WTC11 (cell line): ENCODE results near the gene ARHGAP15. TPM values are rescaled to one million over a fixed set of nuclear protein-coding genes. Genes with fewer than 3 reads are reported as not detected.

ENCODE experiments used
- ATAC-seq: fragments of 200-7000 bp; cut with Tn5 transposase; 2 replicates; pipeline ENCODE4 v1.10.0; 2021; ENCODE audit warnings: mild to moderate bottlenecking, moderate library complexity
- CTCF ChIA-PET: fragments of 300-600 bp; sonication (Branson Sonifier 250); formaldehyde crosslinking; loops from one replicate; lab custom pipeline; 2021; ENCODE audit warnings: antibody characterized with exemption; lab: Charles Lee
- POLR2A ChIA-PET: fragments of 350-600 bp; sonication (Branson Sonifier 250); formaldehyde crosslinking; loops from one replicate; lab custom pipeline; 2021; ENCODE audit warnings: antibody characterized with exemption; lab: Charles Lee
- DNase-seq: peaks from one replicate; pipeline ENCODE4 v3.0.0; 2021; ENCODE audit warnings: low spot score
- H3K27ac Mint-ChIP-seq: 2 replicates; pipeline ENCODE4 v1.8.0; 2021; ENCODE audit warnings: mixed read lengths
- H3K27me3 Mint-ChIP-seq: 2 replicates; pipeline ENCODE4 v1.8.0; 2021; ENCODE audit warnings: low read depth, mild to moderate bottlenecking, moderate library complexity, mixed read lengths
- H3K36me3 Mint-ChIP-seq: 2 replicates; pipeline ENCODE4 v1.8.0; 2021; ENCODE audit warnings: mixed read lengths
- H3K4me1 Mint-ChIP-seq: 2 replicates; pipeline ENCODE4 v1.8.0; 2022; ENCODE audit warnings: mixed read lengths
- H3K4me3 Mint-ChIP-seq: 2 replicates; pipeline ENCODE4 v1.8.0; 2021; ENCODE audit warnings: mild to moderate bottlenecking, moderate library complexity, mixed read lengths
- H3K9me3 Mint-ChIP-seq: 2 replicates; pipeline ENCODE4 v1.8.0; 2021; ENCODE audit warnings: mixed read lengths
- ETV6 ChIP-seq: sonication (generic); formaldehyde crosslinking; IDR thresholded peaks from 2 replicates; pipeline ENCODE4 v1.8.1; 2022; ENCODE audit warnings: mild to moderate bottlenecking, missing genetic modification reagents
- IRF2 ChIP-seq: sonication (generic); formaldehyde crosslinking; IDR thresholded peaks from 2 replicates; pipeline ENCODE4 v1.8.0; 2022; ENCODE audit warnings: low read depth, missing genetic modification reagents, borderline replicate concordance
- NR1H2 ChIP-seq: sonication (generic); formaldehyde crosslinking; IDR thresholded peaks from 2 replicates; pipeline ENCODE4 v1.9.0; 2021; ENCODE audit warnings: mild to moderate bottlenecking, moderate library complexity, missing genetic modification reagents
- NR3C1 ChIP-seq: sonication (generic); formaldehyde crosslinking; conservative IDR thresholded peaks from 2 replicates; pipeline ENCODE4 v1.8.1; 2023; ENCODE audit warnings: low read depth, mild to moderate bottlenecking, missing genetic modification reagents
- SMAD3 ChIP-seq: sonication (generic); formaldehyde crosslinking; IDR thresholded peaks from 2 replicates; pipeline ENCODE4 v1.8.0; 2022; ENCODE audit warnings: missing genetic modification reagents, mild to moderate bottlenecking, borderline replicate concordance
- SMAD4 ChIP-seq: sonication (generic); formaldehyde crosslinking; IDR thresholded peaks from 2 replicates; pipeline ENCODE4 v1.8.0; 2022; ENCODE audit warnings: mild to moderate bottlenecking, missing genetic modification reagents
- ZBTB21 ChIP-seq: sonication (generic); formaldehyde crosslinking; IDR thresholded peaks from 2 replicates; pipeline ENCODE4 v1.8.1; 2023; ENCODE audit warnings: mild to moderate bottlenecking, missing genetic modification reagents, borderline replicate concordance
- total RNA-seq: library from RNA; stranded (reverse); gene quantifications from 3 replicates; pipeline ENCODE4 v1.2.3, GENCODE V29; 2021
- TF ChIP-seq, protein P1 (sequence below): sonication (generic); formaldehyde crosslinking; IDR thresholded peaks from 2 replicates; pipeline ENCODE4 v1.8.0; 2022; ENCODE audit warnings: mild to moderate bottlenecking, missing genetic modification reagents
- TF ChIP-seq, protein P2 (sequence below): fragments of 250-450 bp; sonication (Bioruptor Pico); IDR thresholded peaks from 2 replicates; pipeline ENCODE4 v1.8.0; 2021; ENCODE audit warnings: mild to moderate bottlenecking
- TF ChIP-seq, protein P3 (sequence below): sonication (generic); formaldehyde crosslinking; IDR thresholded peaks from 2 replicates; pipeline ENCODE4 v1.8.1; 2022; ENCODE audit warnings: mild to moderate bottlenecking, missing genetic modification reagents, moderate library complexity, borderline replicate concordance
- TF ChIP-seq, protein P4 (sequence below): sonication (generic); formaldehyde crosslinking; IDR thresholded peaks from 2 replicates; pipeline ENCODE4 v1.8.1; 2022; ENCODE audit warnings: missing genetic modification reagents, borderline replicate concordance
- TF ChIP-seq, protein P5 (sequence below): sonication (generic); formaldehyde crosslinking; IDR thresholded peaks from 2 replicates; pipeline ENCODE4 v1.8.1; 2023; ENCODE audit warnings: mild to moderate bottlenecking, missing genetic modification reagents, borderline replicate concordance

The ARHGAP15 gene
- total RNA-seq, 1 experiment from 2014 or later: 0.28 TPM

DNA sequence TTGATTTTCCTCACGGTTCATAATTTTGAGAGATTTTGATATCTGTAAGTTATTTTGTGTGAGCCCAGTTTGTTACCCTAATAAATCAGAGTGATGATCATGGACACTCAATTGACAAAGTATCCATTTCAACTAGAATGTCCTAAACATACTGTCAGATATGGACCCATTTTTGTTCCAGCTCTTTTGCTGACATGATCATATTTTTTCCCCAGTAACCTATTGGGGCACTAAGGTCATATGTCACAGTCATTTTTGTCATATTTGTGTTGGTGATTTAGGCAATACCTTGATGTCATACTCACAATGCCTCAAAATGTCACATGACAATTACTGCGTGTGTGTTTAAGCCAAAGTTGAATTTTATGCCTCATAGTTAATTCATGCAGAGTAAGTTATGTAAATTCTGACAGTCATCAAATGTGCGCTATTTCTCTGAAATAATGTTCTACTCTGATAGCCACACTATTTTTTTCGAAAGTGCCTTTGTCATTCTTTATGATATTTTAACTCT, 218.7 kb downstream of the ARHGAP15 start:
- H3K4me3 Mint-ChIP-seq: peak overlapping the region; percentile 49
- peaks cover 53% of the 10 kb centered on the region for H3K4me1 Mint-ChIP-seq
- H3K9me3 Mint-ChIP-seq: no peaks in the 10 kb centered on the region
- DNase-seq: no peak
- no peak overlapping the region for H3K27ac Mint-ChIP-seq
- no peak for ATAC-seq
- H3K27me3 Mint-ChIP-seq: peaks cover 5% of the 10 kb centered on the region
- no peaks in the 10 kb centered on the region for H3K36me3 Mint-ChIP-seq
- TF ChIP-seq ETV6 (CRISPR knock-in tag): no peak
- TF ChIP-seq, protein P1, sequence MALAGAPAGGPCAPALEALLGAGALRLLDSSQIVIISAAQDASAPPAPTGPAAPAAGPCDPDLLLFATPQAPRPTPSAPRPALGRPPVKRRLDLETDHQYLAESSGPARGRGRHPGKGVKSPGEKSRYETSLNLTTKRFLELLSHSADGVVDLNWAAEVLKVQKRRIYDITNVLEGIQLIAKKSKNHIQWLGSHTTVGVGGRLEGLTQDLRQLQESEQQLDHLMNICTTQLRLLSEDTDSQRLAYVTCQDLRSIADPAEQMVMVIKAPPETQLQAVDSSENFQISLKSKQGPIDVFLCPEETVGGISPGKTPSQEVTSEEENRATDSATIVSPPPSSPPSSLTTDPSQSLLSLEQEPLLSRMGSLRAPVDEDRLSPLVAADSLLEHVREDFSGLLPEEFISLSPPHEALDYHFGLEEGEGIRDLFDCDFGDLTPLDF (CRISPR knock-in tag): no peak
- no peak for TF ChIP-seq NR1H2 (CRISPR knock-in tag)
- no peak for TF ChIP-seq SMAD3 (CRISPR knock-in tag)
- TF ChIP-seq, protein P2, sequence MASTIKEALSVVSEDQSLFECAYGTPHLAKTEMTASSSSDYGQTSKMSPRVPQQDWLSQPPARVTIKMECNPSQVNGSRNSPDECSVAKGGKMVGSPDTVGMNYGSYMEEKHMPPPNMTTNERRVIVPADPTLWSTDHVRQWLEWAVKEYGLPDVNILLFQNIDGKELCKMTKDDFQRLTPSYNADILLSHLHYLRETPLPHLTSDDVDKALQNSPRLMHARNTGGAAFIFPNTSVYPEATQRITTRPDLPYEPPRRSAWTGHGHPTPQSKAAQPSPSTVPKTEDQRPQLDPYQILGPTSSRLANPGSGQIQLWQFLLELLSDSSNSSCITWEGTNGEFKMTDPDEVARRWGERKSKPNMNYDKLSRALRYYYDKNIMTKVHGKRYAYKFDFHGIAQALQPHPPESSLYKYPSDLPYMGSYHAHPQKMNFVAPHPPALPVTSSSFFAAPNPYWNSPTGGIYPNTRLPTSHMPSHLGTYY (CRISPR knock-in tag): no peak
- no peak for TF ChIP-seq ZBTB21 (CRISPR knock-in tag)
- TF ChIP-seq, protein P3, sequence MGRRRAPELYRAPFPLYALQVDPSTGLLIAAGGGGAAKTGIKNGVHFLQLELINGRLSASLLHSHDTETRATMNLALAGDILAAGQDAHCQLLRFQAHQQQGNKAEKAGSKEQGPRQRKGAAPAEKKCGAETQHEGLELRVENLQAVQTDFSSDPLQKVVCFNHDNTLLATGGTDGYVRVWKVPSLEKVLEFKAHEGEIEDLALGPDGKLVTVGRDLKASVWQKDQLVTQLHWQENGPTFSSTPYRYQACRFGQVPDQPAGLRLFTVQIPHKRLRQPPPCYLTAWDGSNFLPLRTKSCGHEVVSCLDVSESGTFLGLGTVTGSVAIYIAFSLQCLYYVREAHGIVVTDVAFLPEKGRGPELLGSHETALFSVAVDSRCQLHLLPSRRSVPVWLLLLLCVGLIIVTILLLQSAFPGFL (CRISPR knock-in tag): no peak
- TF ChIP-seq IRF2 (CRISPR knock-in tag): no peak
- TF ChIP-seq, protein P4, sequence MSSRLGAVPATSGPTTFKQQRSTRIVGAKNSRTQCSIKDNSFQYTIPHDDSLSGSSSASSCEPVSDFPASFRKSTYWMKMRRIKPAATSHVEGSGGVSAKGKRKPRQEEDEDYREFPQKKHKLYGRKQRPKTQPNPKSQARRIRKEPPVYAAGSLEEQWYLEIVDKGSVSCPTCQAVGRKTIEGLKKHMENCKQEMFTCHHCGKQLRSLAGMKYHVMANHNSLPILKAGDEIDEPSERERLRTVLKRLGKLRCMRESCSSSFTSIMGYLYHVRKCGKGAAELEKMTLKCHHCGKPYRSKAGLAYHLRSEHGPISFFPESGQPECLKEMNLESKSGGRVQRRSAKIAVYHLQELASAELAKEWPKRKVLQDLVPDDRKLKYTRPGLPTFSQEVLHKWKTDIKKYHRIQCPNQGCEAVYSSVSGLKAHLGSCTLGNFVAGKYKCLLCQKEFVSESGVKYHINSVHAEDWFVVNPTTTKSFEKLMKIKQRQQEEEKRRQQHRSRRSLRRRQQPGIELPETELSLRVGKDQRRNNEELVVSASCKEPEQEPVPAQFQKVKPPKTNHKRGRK (CRISPR knock-in tag): no peak
- ChIA-PET CTCF (no interaction called here), POLR2A (no interaction called here)

DNA sequence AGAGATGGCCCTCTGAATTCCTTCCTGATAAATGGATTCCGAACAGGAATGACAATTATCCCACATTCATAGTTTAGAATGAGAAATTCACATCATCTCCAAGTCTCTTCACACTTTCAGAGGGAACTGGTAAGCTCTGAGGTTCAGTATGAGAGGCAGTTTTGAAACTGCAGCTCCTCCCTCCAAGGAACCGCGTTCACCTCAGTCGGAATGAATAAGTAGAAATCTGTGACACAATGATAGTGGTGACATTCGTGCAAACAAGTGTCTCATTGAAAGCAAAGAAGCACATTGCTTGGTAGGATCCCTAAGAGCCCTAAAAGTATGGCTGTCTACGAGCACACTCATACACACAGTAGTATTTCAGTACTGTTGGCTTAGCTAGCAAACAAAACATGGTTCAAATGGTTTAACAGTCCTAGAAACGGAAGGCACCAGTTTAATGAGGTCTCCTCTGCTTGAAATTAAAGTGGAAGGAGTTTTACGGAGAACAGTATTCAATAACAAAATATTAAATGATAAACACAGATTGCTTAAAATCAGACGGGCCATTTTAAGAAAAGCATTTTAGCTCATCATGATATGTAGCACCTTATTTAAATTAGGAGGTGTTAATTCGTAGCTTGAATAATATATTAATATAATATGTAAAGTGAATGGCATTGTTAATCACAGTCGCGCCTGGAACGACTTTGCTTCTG, 225.0 kb downstream of the ARHGAP15 start:
- ChIA-PET CTCF (interaction anchor here (0.7 kb wide), 1 partner anchor 192 kb away, joined by 3 read pairs; no protein-coding TSS in a partner anchor), POLR2A (no interaction called here)
- H3K4me3 Mint-ChIP-seq: no peak overlapping the region
- no peaks in the 10 kb centered on the region for H3K9me3 Mint-ChIP-seq
- TF ChIP-seq SMAD4: no peak
- TF ChIP-seq, protein P2 (CRISPR knock-in tag): no peak
- TF ChIP-seq, protein P5, sequence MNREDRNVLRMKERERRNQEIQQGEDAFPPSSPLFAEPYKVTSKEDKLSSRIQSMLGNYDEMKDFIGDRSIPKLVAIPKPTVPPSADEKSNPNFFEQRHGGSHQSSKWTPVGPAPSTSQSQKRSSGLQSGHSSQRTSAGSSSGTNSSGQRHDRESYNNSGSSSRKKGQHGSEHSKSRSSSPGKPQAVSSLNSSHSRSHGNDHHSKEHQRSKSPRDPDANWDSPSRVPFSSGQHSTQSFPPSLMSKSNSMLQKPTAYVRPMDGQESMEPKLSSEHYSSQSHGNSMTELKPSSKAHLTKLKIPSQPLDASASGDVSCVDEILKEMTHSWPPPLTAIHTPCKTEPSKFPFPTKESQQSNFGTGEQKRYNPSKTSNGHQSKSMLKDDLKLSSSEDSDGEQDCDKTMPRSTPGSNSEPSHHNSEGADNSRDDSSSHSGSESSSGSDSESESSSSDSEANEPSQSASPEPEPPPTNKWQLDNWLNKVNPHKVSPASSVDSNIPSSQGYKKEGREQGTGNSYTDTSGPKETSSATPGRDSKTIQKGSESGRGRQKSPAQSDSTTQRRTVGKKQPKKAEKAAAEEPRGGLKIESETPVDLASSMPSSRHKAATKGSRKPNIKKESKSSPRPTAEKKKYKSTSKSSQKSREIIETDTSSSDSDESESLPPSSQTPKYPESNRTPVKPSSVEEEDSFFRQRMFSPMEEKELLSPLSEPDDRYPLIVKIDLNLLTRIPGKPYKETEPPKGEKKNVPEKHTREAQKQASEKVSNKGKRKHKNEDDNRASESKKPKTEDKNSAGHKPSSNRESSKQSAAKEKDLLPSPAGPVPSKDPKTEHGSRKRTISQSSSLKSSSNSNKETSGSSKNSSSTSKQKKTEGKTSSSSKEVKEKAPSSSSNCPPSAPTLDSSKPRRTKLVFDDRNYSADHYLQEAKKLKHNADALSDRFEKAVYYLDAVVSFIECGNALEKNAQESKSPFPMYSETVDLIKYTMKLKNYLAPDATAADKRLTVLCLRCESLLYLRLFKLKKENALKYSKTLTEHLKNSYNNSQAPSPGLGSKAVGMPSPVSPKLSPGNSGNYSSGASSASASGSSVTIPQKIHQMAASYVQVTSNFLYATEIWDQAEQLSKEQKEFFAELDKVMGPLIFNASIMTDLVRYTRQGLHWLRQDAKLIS (CRISPR knock-in tag): no peak
- TF ChIP-seq NR3C1 (CRISPR knock-in tag): no peak
- H3K27me3 Mint-ChIP-seq: no peaks in the 10 kb centered on the region
- DNase-seq: no peak
- peaks cover 13% of the 10 kb centered on the region for H3K4me1 Mint-ChIP-seq
- no peaks in the 10 kb centered on the region for H3K36me3 Mint-ChIP-seq
- no peak overlapping the region; the same call in 1 of the 2 replicates for H3K27ac Mint-ChIP-seq
- no peak for ATAC-seq
